T-helper 1 cell treated with Interleukin-12 subunit alpha and Interleukin-12 subunit beta and Interleukin-4 antibody, amounts not matched to agents 30 μg/mL and 1 μg/mL, for 36 hours (primary cell): ENCODE measurements around the gene OR8S1.
"Not testable (repeated sequence)": the region's sequence is repeated elsewhere in the genome, so short reads cannot be mapped to it uniquely, and the experiment has no call there.

Experiments
- H3K27ac Mint-ChIP-seq: one replicate; pipeline ENCODE4 v1.8.0; 2021; ENCODE audit warnings: mild to moderate bottlenecking, mixed read lengths
- H3K27me3 Mint-ChIP-seq: one replicate; pipeline ENCODE4 v1.8.0; 2021; ENCODE audit warnings: low read depth, mixed read lengths
- H3K36me3 Mint-ChIP-seq: one replicate; pipeline ENCODE4 v1.8.0; 2021; ENCODE audit warnings: low read depth, mixed read lengths
- H3K4me1 Mint-ChIP-seq: one replicate; pipeline ENCODE4 v1.8.0; 2021; ENCODE audit warnings: low read depth, mixed read lengths
- H3K4me3 Mint-ChIP-seq: one replicate; pipeline ENCODE4 v1.8.0; 2021; ENCODE audit warnings: mild to moderate bottlenecking, moderate library complexity, mixed read lengths
- H3K9me3 Mint-ChIP-seq: one replicate; pipeline ENCODE4 v1.8.0; 2021; ENCODE audit warnings: mixed read lengths

Gene OR8S1

GRCh38 chr12:48525332-48525731 is at the start of gene OR8S1:
TSS of gene OR8S1 (plus strand) at chr12:48525632. CDS start at chr12:48525632, 0 bp downstream.
- H3K4me1 Mint-ChIP-seq, result no peaks in the 10 kb centered on the region
- no peaks in the 10 kb centered on the region for H3K9me3 Mint-ChIP-seq
- no peaks in the 10 kb centered on the region for H3K36me3 Mint-ChIP-seq
- H3K27me3 Mint-ChIP-seq, result no peaks in the 10 kb centered on the region
- H3K27ac Mint-ChIP-seq, result no peak within 1 kb of the TSS
- no peak within 1 kb of the TSS for H3K4me3 Mint-ChIP-seq

- Mint-ChIP-seq H3K36me3 (no peaks in the 10 kb centered on the region), H3K4me3 (no peak within 1 kb of the TSS), H3K27me3 (no peaks in the 10 kb centered on the region), H3K4me1 (no peaks in the 10 kb centered on the region), H3K27ac (no peak within 1 kb of the TSS), H3K9me3 (peaks cover 4% of the 10 kb centered on the region)
Observed at GRCh38 chr12:48482198-48482597, 43.2 kb upstream of the OR8S1 start, which contains the start of gene C12orf54. TSS of gene C12orf54 (plus strand) at chr12:48482498. CDS start at chr12:48483297, 799 bp downstream.

GRCh38 chr12:48482930-48483329 is 42.5 kb upstream of the OR8S1 start:
- Mint-ChIP-seq H3K4me1 (no peaks in the 10 kb centered on the region), H3K36me3 (no peaks in the 10 kb centered on the region), H3K4me3 (no peak overlapping the region), H3K9me3 (peaks cover 4% of the 10 kb centered on the region), H3K27me3 (no peaks in the 10 kb centered on the region), H3K27ac (no peak overlapping the region)

- Mint-ChIP-seq H3K36me3 (no peaks in the 10 kb centered on the region), H3K27me3 (no peaks in the 10 kb centered on the region), H3K9me3 (no peaks in the 10 kb centered on the region), H3K27ac (no peak overlapping the region), H3K4me3 (no peak overlapping the region), H3K4me1 (no peaks in the 10 kb centered on the region)
Observed at GRCh38 chr12:48486261-48486660, 39.2 kb upstream of the OR8S1 start.

GRCh38 chr12:48486679-48487078 is 38.8 kb upstream of the OR8S1 start:
- no peaks in the 10 kb centered on the region for H3K4me1 Mint-ChIP-seq
- H3K4me3 Mint-ChIP-seq, result no peak overlapping the region
- no peaks in the 10 kb centered on the region for H3K36me3 Mint-ChIP-seq
- no peaks in the 10 kb centered on the region for H3K9me3 Mint-ChIP-seq
- no peak overlapping the region for H3K27ac Mint-ChIP-seq
- no peaks in the 10 kb centered on the region for H3K27me3 Mint-ChIP-seq

GRCh38 chr12:48489012-48489411 is 36.4 kb upstream of the OR8S1 start:
- Mint-ChIP-seq H3K9me3 (no peaks in the 10 kb centered on the region), H3K4me1 (no peaks in the 10 kb centered on the region)

GRCh38 chr12:48489456-48489855 is 36.0 kb upstream of the OR8S1 start:
- not testable (repeated sequence) for H3K27ac Mint-ChIP-seq

More at GRCh38 chr12:48489012-48489411, 36.4 kb upstream of the OR8S1 start:
- Mint-ChIP-seq H3K36me3 (no peaks in the 10 kb centered on the region), H3K4me3 (no peak overlapping the region), H3K27me3 (no peaks in the 10 kb centered on the region), H3K27ac (no peak overlapping the region)

GRCh38 chr12:48500281-48500680 is 25.2 kb upstream of the OR8S1 start:
- not testable (repeated sequence) for H3K4me1 Mint-ChIP-seq, H3K36me3 Mint-ChIP-seq, H3K27ac Mint-ChIP-seq, H3K9me3 Mint-ChIP-seq, H3K4me3 Mint-ChIP-seq
- peaks cover 13% of the 10 kb centered on the region for H3K27me3 Mint-ChIP-seq

More at GRCh38 chr12:48489456-48489855, 36.0 kb upstream of the OR8S1 start:
- not testable (repeated sequence) for H3K27me3 Mint-ChIP-seq, H3K9me3 Mint-ChIP-seq, H3K4me3 Mint-ChIP-seq, H3K36me3 Mint-ChIP-seq, H3K4me1 Mint-ChIP-seq

- H3K4me1 Mint-ChIP-seq, H3K36me3 Mint-ChIP-seq, H3K27ac Mint-ChIP-seq, H3K4me3 Mint-ChIP-seq, H3K9me3 Mint-ChIP-seq: not testable (repeated sequence)
- H3K27me3 Mint-ChIP-seq, result peaks cover 17% of the 10 kb centered on the region
Observed at GRCh38 chr12:48506836-48507235, 18.6 kb upstream of the OR8S1 start.

- peaks cover 4% of the 10 kb centered on the region for H3K9me3 Mint-ChIP-seq
- H3K36me3 Mint-ChIP-seq, result no peaks in the 10 kb centered on the region
- no peak overlapping the region for H3K4me3 Mint-ChIP-seq
- H3K4me1 Mint-ChIP-seq, result no peaks in the 10 kb centered on the region
- peaks cover 15% of the 10 kb centered on the region for H3K27me3 Mint-ChIP-seq
- H3K27ac Mint-ChIP-seq, result no peak overlapping the region
Observed at GRCh38 chr12:48508987-48509386, 16.4 kb upstream of the OR8S1 start.

GRCh38 chr12:48510111-48510510 is 15.3 kb upstream of the OR8S1 start:
- no peak overlapping the region for H3K27ac Mint-ChIP-seq
- H3K4me1 Mint-ChIP-seq, result no peaks in the 10 kb centered on the region
- peaks cover 6% of the 10 kb centered on the region for H3K27me3 Mint-ChIP-seq
- H3K4me3 Mint-ChIP-seq, result no peak overlapping the region
- peaks cover 4% of the 10 kb centered on the region for H3K9me3 Mint-ChIP-seq
- no peaks in the 10 kb centered on the region for H3K36me3 Mint-ChIP-seq

- no peaks in the 10 kb centered on the region for H3K4me1 Mint-ChIP-seq
- no peaks in the 10 kb centered on the region for H3K36me3 Mint-ChIP-seq
- H3K4me3 Mint-ChIP-seq, result no peak overlapping the region
- no peak overlapping the region for H3K27ac Mint-ChIP-seq
- peaks cover 4% of the 10 kb centered on the region for H3K9me3 Mint-ChIP-seq
- H3K27me3 Mint-ChIP-seq, result no peaks in the 10 kb centered on the region
Observed at GRCh38 chr12:48512855-48513254, 12.6 kb upstream of the OR8S1 start.

GRCh38 chr12:48514728-48515127 is 10.7 kb upstream of the OR8S1 start:
- no peaks in the 10 kb centered on the region for H3K27me3 Mint-ChIP-seq
- no peaks in the 10 kb centered on the region for H3K4me1 Mint-ChIP-seq
- no peak overlapping the region for H3K27ac Mint-ChIP-seq
- H3K4me3 Mint-ChIP-seq, result no peak overlapping the region
- H3K36me3 Mint-ChIP-seq, result no peaks in the 10 kb centered on the region
- peaks cover 4% of the 10 kb centered on the region for H3K9me3 Mint-ChIP-seq

GRCh38 chr12:48520381-48520780 is 5.1 kb upstream of the OR8S1 start:
- H3K36me3 Mint-ChIP-seq, H3K27ac Mint-ChIP-seq, H3K4me1 Mint-ChIP-seq, H3K9me3 Mint-ChIP-seq, H3K27me3 Mint-ChIP-seq, H3K4me3 Mint-ChIP-seq: not testable (repeated sequence)

GRCh38 chr12:48527891-48528670 is 2.6 kb downstream of the OR8S1 start:
- Mint-ChIP-seq H3K4me1 (peaks cover 3% of the 10 kb centered on the region), H3K27ac (no peak overlapping the region), H3K4me3 (no peak overlapping the region), H3K27me3 (no peaks in the 10 kb centered on the region), H3K9me3 (no peaks in the 10 kb centered on the region), H3K36me3 (no peaks in the 10 kb centered on the region)
